Hypothalamus (tissue), 51 donors: Measurements from ENCODE around the gene NIPBL.

Experiments used
- DNase-seq, 51 donors: peaks; one replicate each; lab custom pipeline; 2025; lab: John Stamatoyannopoulos, UW

NIPBL gene

GRCh38 chr5:37014321-37014720 is 137.8 kb downstream of the NIPBL start:
- DNase-seq, result no peak

- DNase-seq, result no peak
Observed at GRCh38 chr5:37015795-37016666, 139.5 kb downstream of the NIPBL start.

GRCh38 chr5:37028910-37029309 is 152.3 kb downstream of the NIPBL start:
- no peak for DNase-seq

GRCh38 chr5:37029436-37029835 is 152.9 kb downstream of the NIPBL start:
- DNase-seq, result no peak

GRCh38 chr5:37034955-37035354 is 158.4 kb downstream of the NIPBL start:
- peak in 8 of 51 donors; percentile 8 to 40 (median 12) for DNase-seq

- no peak for DNase-seq
Observed at GRCh38 chr5:37037840-37038239, 161.3 kb downstream of the NIPBL start.

GRCh38 chr5:37039824-37040223 is 163.3 kb downstream of the NIPBL start:
- no peak for DNase-seq

GRCh38 chr5:37043693-37044092 is 167.1 kb downstream of the NIPBL start:
- peak in 15 of 51 donors; percentile 3 to 53 (median 25) for DNase-seq

GRCh38 chr5:37044120-37044519 is 167.6 kb downstream of the NIPBL start:
- no peak for DNase-seq

GRCh38 chr5:37045703-37046102 is 169.1 kb downstream of the NIPBL start:
- DNase-seq, result peak in 1 of 51 donors; percentile 58

- no peak for DNase-seq
Observed at GRCh38 chr5:37047947-37048346, 171.4 kb downstream of the NIPBL start.

GRCh38 chr5:37054391-37054790 is 177.8 kb downstream of the NIPBL start:
- peak in 3 of 51 donors; percentile 8 to 47 (median 47) for DNase-seq

- no peak for DNase-seq
Observed at GRCh38 chr5:37055383-37055990, 178.9 kb downstream of the NIPBL start.

GRCh38 chr5:37056762-37057161 is 180.2 kb downstream of the NIPBL start:
- no peak for DNase-seq

- no peak for DNase-seq
Observed at GRCh38 chr5:37060030-37060429, 183.5 kb downstream of the NIPBL start.

- DNase-seq, result no peak
Observed at GRCh38 chr5:37063739-37064138, 187.2 kb downstream of the NIPBL start.

GRCh38 chr5:37064442-37064841 is 187.9 kb downstream of the NIPBL start:
- DNase-seq, result no peak

GRCh38 chr5:37071487-37071886 is 194.9 kb downstream of the NIPBL start:
- no peak for DNase-seq

GRCh38 chr5:37071901-37072581 is 195.5 kb downstream of the NIPBL start:
- peak in 21 of 51 donors; percentile 1 to 83 (median 11) for DNase-seq

GRCh38 chr5:37075399-37075950 is 198.9 kb downstream of the NIPBL start:
- no peak for DNase-seq

- DNase-seq, result no peak
Observed at GRCh38 chr5:37077146-37077545, 200.6 kb downstream of the NIPBL start.
